ENCODE measurements around the gene KCTD16. TPM values are rescaled to one million over a fixed set of nuclear protein-coding genes. Genes with fewer than 3 reads are reported as not detected.

KCTD16 gene
- total RNA-seq, 1 donor from 2014 or later, result 0.64 TPM

DNA sequence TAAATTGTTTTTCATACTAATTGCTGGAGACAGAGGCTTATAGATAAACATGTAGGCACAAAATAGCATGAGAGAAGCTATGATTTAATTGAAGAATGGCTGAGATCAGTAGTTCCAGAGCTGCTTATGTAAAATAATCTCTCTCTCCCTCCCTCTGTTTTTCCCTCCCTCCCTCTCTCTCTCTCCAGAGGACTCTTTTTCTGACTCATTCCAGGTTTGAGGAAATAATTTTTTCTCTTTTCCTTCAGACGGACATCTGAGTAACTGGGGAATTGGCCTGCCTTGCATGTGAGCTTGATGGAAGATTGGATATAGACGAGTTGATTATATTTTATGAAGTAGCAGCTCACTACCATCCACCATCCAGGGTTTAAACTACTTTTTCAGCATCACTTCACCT is 35.5 kb downstream of the KCTD16 start:
- intact Hi-C loops (cut with DNase I), result loop anchor here (5.0 to 10.0 kb wide), 2 partner anchors 1626 to 1839 kb away; no protein-coding TSS in a partner anchor
- TF ChIP-seq, protein P1, sequence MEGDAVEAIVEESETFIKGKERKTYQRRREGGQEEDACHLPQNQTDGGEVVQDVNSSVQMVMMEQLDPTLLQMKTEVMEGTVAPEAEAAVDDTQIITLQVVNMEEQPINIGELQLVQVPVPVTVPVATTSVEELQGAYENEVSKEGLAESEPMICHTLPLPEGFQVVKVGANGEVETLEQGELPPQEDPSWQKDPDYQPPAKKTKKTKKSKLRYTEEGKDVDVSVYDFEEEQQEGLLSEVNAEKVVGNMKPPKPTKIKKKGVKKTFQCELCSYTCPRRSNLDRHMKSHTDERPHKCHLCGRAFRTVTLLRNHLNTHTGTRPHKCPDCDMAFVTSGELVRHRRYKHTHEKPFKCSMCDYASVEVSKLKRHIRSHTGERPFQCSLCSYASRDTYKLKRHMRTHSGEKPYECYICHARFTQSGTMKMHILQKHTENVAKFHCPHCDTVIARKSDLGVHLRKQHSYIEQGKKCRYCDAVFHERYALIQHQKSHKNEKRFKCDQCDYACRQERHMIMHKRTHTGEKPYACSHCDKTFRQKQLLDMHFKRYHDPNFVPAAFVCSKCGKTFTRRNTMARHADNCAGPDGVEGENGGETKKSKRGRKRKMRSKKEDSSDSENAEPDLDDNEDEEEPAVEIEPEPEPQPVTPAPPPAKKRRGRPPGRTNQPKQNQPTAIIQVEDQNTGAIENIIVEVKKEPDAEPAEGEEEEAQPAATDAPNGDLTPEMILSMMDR (IDR thresholded peaks at IDR 0.05), result no peak
- no peaks in the 10 kb centered on the region for H3K36me3 ChIP-seq
- peaks cover 0 to 4% of the 10 kb centered on the region in 2 donors for H3K4me1 ChIP-seq
- no peaks in the 10 kb centered on the region for H3K9me3 ChIP-seq
- H3K27ac ChIP-seq, result no peak overlapping the region
- H3K27me3 ChIP-seq, result no peaks in the 10 kb centered on the region
- no peak for DNase-seq (ENCODE audit: low spot score in 2 of 2)
- peak overlapping the region in 1 of 2 donors; percentile 66 for H3K4me3 ChIP-seq

DNA sequence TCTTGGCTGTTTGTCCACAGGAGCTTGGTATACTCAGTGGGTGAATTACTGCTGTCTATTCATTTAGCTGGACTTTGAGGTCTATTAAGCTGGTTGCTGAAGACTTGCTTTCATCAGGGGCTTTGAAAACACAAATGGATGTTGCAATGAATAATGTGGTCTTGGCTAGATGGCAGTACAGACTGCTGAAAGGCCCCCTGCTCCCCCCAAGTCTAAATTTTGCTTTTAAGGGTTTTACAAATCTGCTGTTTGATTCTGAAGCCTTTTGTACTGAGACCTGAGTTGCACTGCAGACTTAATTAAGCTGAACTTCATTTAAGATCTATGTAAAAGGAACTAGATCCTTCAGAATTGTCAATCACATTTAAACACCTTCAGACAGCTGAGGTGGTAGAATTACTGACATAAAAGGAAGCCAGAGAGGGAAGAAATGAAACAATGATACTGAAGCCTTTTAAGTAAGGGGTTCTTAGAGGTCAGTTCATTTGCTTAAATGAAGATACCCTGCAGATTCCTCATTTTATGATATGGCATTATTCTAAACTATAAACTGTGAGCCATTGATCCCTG is 37.3 kb downstream of the KCTD16 start:
- no peak for DNase-seq (ENCODE audit: low spot score in 2 of 2)
- intact Hi-C loops (cut with DNase I), result loop anchor here (5.0 to 10.0 kb wide), 2 partner anchors 1624 to 1837 kb away; no protein-coding TSS in a partner anchor
- TF ChIP-seq, protein P1 (IDR thresholded peaks at IDR 0.05), result no peak
- H3K27ac ChIP-seq, result no peak overlapping the region
- H3K36me3 ChIP-seq, result no peaks in the 10 kb centered on the region
- no peak overlapping the region for H3K4me3 ChIP-seq
- H3K4me1 ChIP-seq, result peaks cover 0 to 4% of the 10 kb centered on the region in 2 donors
- no peaks in the 10 kb centered on the region for H3K9me3 ChIP-seq
- H3K27me3 ChIP-seq, result no peaks in the 10 kb centered on the region

DNA sequence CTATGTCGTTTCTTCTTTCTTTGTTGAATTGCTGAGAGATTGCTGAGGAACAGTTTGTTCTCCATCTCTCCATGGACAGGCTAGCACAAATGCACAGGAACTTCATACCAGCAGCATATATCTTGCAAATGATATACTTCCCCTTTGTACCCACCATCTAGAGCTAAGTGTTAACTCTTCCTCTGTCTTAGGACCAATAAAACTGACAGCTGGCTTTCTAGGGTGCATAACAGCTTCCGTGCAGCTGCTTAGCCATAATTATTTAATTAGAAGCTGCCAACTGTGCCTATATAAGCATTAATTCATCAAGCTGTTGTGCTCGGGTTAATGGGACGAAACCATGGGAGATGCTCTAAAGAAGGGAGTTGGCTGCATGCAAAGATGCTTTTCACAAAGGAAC is 38.7 kb downstream of the KCTD16 start:
- H3K4me3 ChIP-seq, result no peak overlapping the region
- H3K27me3 ChIP-seq, result no peaks in the 10 kb centered on the region
- no peak for DNase-seq (ENCODE audit: low spot score in 2 of 2)
- H3K4me1 ChIP-seq, result peaks cover 0 to 4% of the 10 kb centered on the region in 2 donors
- intact Hi-C loops (cut with DNase I), result loop anchor here (5.0 to 10.0 kb wide), 2 partner anchors 1623 to 1835 kb away; no protein-coding TSS in a partner anchor
- H3K36me3 ChIP-seq, result no peaks in the 10 kb centered on the region
- TF ChIP-seq, protein P1 (IDR thresholded peaks at IDR 0.05), result no peak
- H3K9me3 ChIP-seq, result no peaks in the 10 kb centered on the region
- no peak overlapping the region for H3K27ac ChIP-seq

DNA sequence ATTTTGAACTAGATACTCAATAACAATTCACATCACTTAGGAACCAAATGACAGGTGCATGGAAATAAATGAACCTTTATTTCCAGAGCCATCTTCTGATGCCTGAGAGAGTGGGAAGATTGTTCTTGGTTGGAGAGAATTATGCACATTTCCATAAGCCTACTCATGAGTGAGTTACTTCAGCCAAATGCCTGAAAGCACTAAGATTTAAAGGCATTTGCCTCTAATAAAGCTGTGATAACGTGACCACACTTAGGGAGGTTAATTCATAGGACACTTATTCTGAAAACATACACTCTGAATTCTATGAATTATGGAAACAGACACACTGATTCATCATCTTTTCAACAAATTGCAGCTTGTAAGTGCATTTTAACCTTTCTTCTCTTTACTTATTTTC is 40.0 kb downstream of the KCTD16 start:
- Histone ChIP-seq H3K27me3 (no peaks in the 10 kb centered on the region), H3K27ac (no peak overlapping the region), H3K4me3 (no peak overlapping the region), H3K4me1 (no peaks in the 10 kb centered on the region), H3K36me3 (no peaks in the 10 kb centered on the region), H3K9me3 (no peaks in the 10 kb centered on the region)
- DNase-seq (ENCODE audit: low spot score in 2 of 2), result no peak
- intact Hi-C loops (cut with DNase I), result no loop called here
- TF ChIP-seq, protein P1 (IDR thresholded peaks at IDR 0.05), result no peak

DNA sequence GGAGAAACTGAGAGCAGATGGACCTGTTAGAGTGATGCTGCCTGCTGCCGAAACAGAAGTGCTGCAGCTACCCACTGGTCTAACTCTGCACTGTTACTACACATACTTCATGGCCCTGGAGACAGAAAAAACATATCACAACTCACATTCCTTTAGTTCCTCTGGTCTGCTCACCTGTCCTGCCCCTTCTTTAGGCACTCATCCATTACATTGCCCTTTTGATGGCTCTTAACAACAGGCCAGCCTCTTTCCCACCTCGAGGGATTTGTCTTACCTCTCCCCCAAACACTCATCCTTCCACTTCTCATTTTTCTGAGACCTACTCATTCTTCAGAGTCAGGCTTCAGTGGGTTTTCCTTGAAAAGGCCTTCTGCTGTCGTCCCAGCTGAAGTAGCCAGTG is 49.2 kb downstream of the KCTD16 start:
- H3K36me3 ChIP-seq, result no peaks in the 10 kb centered on the region
- no peaks in the 10 kb centered on the region for H3K27me3 ChIP-seq
- no peak overlapping the region for H3K4me3 ChIP-seq
- DNase-seq (ENCODE audit: low spot score in 2 of 2), result no peak
- no peak overlapping the region for H3K27ac ChIP-seq
- intact Hi-C loops (cut with DNase I), result no loop called here
- no peaks in the 10 kb centered on the region for H3K4me1 ChIP-seq
- H3K9me3 ChIP-seq, result no peaks in the 10 kb centered on the region
- TF ChIP-seq, protein P1 (IDR thresholded peaks at IDR 0.05), result no peak
